Mucosa of descending colon (tissue), 3 donors: ENCODE results near the gene NDUFV3. TPM values are rescaled to one million over a fixed set of nuclear protein-coding genes. Genes with fewer than 3 reads are reported as not detected.
"Not testable (repeated sequence)": the region's sequence is repeated elsewhere in the genome, so short reads cannot be mapped to it uniquely, and the experiment has no call there.

ENCODE experiments used
- ATAC-seq: fragments of 200-7000 bp; cut with Tn5 transposase; one replicate; pipeline ENCODE4 v1.9.1; 2020; ENCODE audit warnings: mild to moderate bottlenecking, moderate library complexity
- DNase-seq, 3 donors: peaks; one replicate each; pipeline ENCODE4 v3.0.0-alpha.2; 2020
- H3K36me3 ChIP-seq: fragments of 200-600 bp; one replicate; pipeline ENCODE4 v1.8.0; 2021; ENCODE audit warnings: low read depth, mild to moderate bottlenecking
- H3K4me1 ChIP-seq: fragments of 200-600 bp; one replicate; pipeline ENCODE4 v1.8.0; 2021; ENCODE audit warnings: low read depth, mild to moderate bottlenecking
- H3K4me3 ChIP-seq: fragments of 200-600 bp; one replicate; pipeline ENCODE4 v1.8.0; 2021; ENCODE audit warnings: mild to moderate bottlenecking
- H3K9me3 ChIP-seq: fragments of 200-600 bp; one replicate; pipeline ENCODE4 v1.8.0; 2021; ENCODE audit warnings: mild to moderate bottlenecking
- intact Hi-C, 2 donors: fragments of 100-400 bp; cut with DNase I in 1 of 2; cut with micrococcal nuclease in 1 of 2; formaldehyde crosslinking; loops; one replicate each; pipeline versions ENCODE4 v1.11.0 to v1.11.1; 2022; cut with DNase I, micrococcal nuclease
- total RNA-seq, 3 donors: library from RNA; stranded (reverse); fragmentation: NEBNext Ultra II Directional in 2 of 3; extraction: Animal tissue kit (Norgen Biotek cat#: 25700) in 2 of 3; gene quantifications; one replicate each; pipeline versions ENCODE4 v1.2.1 to v1.2.4, GENCODE V29; 2021 to 2023
- TF ChIP-seq, protein P1 (sequence below): fragments of 200-600 bp; IDR thresholded peaks from one replicate; pipeline ENCODE4 v1.8.0; 2022; ENCODE audit warnings: antibody characterized with exemption, mild to moderate bottlenecking
- donor health status: DM: no; HTN: no; CAD: no; lungs with moderate emphysema.
- donor health status: DM: no; HTN: no; CAD: no.
- donor health status: DM: no; HTN: yes; CAD: no.

Gene NDUFV3
- total RNA-seq, 3 donors from 2014 or later = 36.9 to 54.4 (median 38.5) TPM

- DNase-seq, H3K4me1 ChIP-seq, H3K9me3 ChIP-seq, H3K4me3 ChIP-seq, ATAC-seq, H3K36me3 ChIP-seq, intact Hi-C loops: not testable (repeated sequence)
These were observed 43.3 kb downstream of the NDUFV3 start for GRCh38 chr21:42936360-42936759.

GRCh38 chr21:42937034-42937940 lies 44.2 kb downstream of the NDUFV3 start:
- H3K9me3 ChIP-seq, H3K36me3 ChIP-seq, intact Hi-C loops, DNase-seq, H3K4me1 ChIP-seq, ATAC-seq, H3K4me3 ChIP-seq: not testable (repeated sequence)

DNA sequence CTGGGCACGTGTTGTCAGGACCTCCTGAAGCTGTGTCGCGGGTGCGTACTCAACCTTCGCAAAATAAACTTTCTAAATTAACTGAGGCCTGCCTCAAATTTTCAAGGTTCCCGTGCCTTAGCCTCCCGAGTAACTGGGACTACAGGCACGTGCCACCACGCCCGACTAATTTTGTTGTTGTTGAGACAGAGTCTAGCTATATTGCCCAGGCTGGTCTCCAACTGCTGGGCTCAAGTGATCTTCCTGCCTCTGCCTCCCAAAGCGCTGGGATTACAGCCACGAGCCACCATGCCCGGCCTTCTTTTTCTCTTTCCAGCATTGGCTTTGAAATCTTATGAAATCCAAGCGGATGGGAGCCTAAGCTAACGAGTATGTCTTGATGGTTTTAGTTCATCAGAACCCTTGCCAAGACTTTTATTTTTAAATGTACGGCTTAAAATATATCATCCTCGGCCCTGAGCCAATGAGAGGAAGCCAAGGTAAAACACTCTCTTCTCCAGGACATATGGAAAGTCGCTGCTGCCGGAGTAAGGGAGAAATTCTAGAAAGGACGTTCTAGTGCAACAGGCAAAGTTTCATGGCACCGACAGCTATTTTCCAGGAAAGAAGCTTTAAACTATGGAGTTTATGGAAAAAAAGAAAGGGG lies 45.0 kb downstream of the NDUFV3 start:
- Histone ChIP-seq H3K36me3 (no peaks in the 10 kb centered on the region), H3K4me1 (no peaks in the 10 kb centered on the region), H3K4me3 (no peak overlapping the region), H3K9me3 (no peaks in the 10 kb centered on the region)
- DNase-seq (no peak), ATAC-seq (no peak)
- TF ChIP-seq, protein P1, sequence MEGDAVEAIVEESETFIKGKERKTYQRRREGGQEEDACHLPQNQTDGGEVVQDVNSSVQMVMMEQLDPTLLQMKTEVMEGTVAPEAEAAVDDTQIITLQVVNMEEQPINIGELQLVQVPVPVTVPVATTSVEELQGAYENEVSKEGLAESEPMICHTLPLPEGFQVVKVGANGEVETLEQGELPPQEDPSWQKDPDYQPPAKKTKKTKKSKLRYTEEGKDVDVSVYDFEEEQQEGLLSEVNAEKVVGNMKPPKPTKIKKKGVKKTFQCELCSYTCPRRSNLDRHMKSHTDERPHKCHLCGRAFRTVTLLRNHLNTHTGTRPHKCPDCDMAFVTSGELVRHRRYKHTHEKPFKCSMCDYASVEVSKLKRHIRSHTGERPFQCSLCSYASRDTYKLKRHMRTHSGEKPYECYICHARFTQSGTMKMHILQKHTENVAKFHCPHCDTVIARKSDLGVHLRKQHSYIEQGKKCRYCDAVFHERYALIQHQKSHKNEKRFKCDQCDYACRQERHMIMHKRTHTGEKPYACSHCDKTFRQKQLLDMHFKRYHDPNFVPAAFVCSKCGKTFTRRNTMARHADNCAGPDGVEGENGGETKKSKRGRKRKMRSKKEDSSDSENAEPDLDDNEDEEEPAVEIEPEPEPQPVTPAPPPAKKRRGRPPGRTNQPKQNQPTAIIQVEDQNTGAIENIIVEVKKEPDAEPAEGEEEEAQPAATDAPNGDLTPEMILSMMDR = no peak
- intact Hi-C loops = no loop called here

- H3K36me3 ChIP-seq, H3K9me3 ChIP-seq, DNase-seq, H3K4me1 ChIP-seq, H3K4me3 ChIP-seq, intact Hi-C loops, ATAC-seq: not testable (repeated sequence)
These were observed 45.5 kb downstream of the NDUFV3 start for GRCh38 chr21:42938606-42938995.

GRCh38 chr21:42939582-42940413 lies 46.7 kb downstream of the NDUFV3 start:
- Histone ChIP-seq H3K9me3 (no peaks in the 10 kb centered on the region), H3K36me3 (no peaks in the 10 kb centered on the region), H3K4me3 (no peak overlapping the region), H3K4me1 (no peaks in the 10 kb centered on the region)
- TF ChIP-seq, protein P1 = no peak
- DNase-seq (peak in 1 of 3 donors; percentile 62), ATAC-seq (peak; percentile 80)
- intact Hi-C loops = no loop called here

- no peak for ATAC-seq
- Histone ChIP-seq H3K4me1 (no peaks in the 10 kb centered on the region), H3K4me3 (no peak overlapping the region), H3K9me3 (no peaks in the 10 kb centered on the region), H3K36me3 (no peaks in the 10 kb centered on the region)
- TF ChIP-seq, protein P1 = no peak
- DNase-seq = no peak
- intact Hi-C loops = no loop called here
These were observed 48.6 kb downstream of the NDUFV3 start for GRCh38 chr21:42941696-42942085.
